IMR-90 (cell line): ENCODE results near the gene SPRR2G.

ENCODE experiments used
- CHD1 ChIP-seq: IDR thresholded peaks from 2 replicates; pipeline ENCODE4 v1.6.1; 2012; ENCODE audit warnings: low read depth, low read length, improper control_type of control experiment
- CTCF ChIP-seq: conservative IDR thresholded peaks from 2 replicates; pipeline ENCODE4 v1.5.1; 2012; ENCODE audit warnings: mild to moderate bottlenecking, low read depth, low read length, improper control_type of control experiment
- ELK1 ChIP-seq: fragments of 150-350 bp; IDR thresholded peaks from 2 replicates; pipeline ENCODE4 v1.6.1; 2016; ENCODE audit warnings: low read depth, mild to moderate bottlenecking, low read length, moderate library complexity, borderline replicate concordance
- MAFK ChIP-seq: IDR thresholded peaks from 2 replicates; pipeline ENCODE4 v1.6.1; 2012; ENCODE audit warnings: low read depth, low read length, improper control_type of control experiment
- MAZ ChIP-seq: IDR thresholded peaks from 2 replicates; pipeline ENCODE4 v1.6.1; 2012; ENCODE audit warnings: low read depth, mild to moderate bottlenecking, low read length, improper control_type of control experiment, moderate library complexity, borderline replicate concordance
- POLR2A ChIP-seq: IDR thresholded peaks from 2 replicates; pipeline ENCODE4 v1.6.1; 2012; ENCODE audit warnings: mild to moderate bottlenecking, low read depth, low read length
- RCOR1 ChIP-seq: IDR thresholded peaks from 2 replicates; pipeline ENCODE4 v1.6.1; 2012; ENCODE audit warnings: mild to moderate bottlenecking, low read length, improper control_type of control experiment; ENCODE audit not compliant: insufficient replicate concordance
- RFX5 ChIP-seq: IDR thresholded peaks from 2 replicates; pipeline ENCODE4 v1.8.0; 2012; ENCODE audit warnings: low read depth, mild to moderate bottlenecking, low read length, moderate library complexity
- SMC3 ChIP-seq: fragments of 150-350 bp; IDR thresholded peaks from 2 replicates; pipeline ENCODE4 v1.6.1; 2016; ENCODE audit warnings: low read depth, mild to moderate bottlenecking, antibody characterized with exemption, low read length, moderate library complexity

DNA sequence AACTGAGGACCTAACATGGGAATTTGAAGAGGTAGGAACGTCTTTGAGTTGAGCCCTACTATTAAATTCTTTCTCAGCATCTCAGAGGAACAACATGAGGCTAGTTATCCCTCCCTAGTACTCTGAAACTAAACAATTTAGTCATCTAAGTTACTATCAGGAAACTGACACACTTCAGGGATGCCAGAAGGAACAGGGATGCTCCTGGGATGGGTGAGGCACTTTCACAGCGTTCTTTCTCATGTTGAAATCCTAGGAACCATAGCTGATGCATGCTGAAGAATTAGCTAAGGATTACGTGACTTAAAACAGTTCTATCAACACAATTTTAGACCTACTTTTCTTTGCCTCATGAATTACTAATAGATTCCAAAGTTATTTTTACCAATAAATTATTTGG, 1.8 kb upstream of the SPRR2G start:
- TF ChIP-seq POLR2A (no peak), CTCF (no peak), ELK1 (no peak), MAFK (no peak), MAZ (no peak), SMC3 (no peak), RCOR1 (no peak), RFX5 (no peak), CHD1 (no peak)
